Superior temporal gyrus (tissue), 1 donor: ENCODE data around the gene ARL5A.
"Not testable (repeated sequence)": the region's sequence is repeated elsewhere in the genome, so short reads cannot be mapped to it uniquely, and the experiment has no call there.

Source experiments
- DNase-seq: peaks from one replicate; pipeline ENCODE4 v3.0.0-alpha.2; 2016; ENCODE audit errors: extremely low spot score

Gene ARL5A

DNA sequence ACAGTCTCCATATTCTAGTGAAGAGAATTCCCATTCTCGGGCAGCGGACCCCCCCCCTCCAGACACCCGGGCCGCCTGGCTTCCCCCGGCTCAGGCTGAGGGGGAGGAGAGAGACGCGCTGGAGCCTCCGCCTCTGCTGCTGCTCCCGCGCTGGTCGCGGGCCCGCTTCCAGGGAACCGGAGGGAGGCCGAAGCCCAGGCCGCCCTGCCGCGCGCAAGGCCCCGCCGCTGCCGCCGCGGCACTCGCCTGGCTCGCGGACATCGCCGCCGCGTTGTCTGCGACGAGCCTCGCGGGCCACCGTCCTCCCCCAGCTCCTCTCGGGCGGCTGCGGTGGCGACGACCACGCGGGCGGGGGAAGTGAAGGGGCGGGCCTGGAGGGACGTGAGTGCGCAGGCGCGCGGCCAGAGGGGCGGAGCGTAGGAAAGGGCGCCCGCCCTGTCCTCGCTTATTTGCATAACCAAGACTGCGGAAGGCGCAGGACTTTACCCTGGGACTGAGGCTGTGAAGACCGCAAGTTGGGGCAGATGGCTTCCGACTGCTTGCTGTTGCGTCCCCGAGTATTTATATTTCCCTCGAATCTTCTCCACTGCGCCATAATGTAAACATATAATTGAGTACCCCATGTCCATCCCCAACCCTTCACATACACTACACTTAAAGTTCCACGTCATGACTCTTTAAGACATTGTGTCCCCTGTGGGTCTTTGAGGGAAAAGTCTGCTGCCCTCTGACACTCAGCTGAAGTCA is at the start of gene ARL5A:
Gene ARL5A, minus strand, starts transcription at position 279 of the 747 bp plus-strand sequence. Its CDS starts 245 bp downstream, at position 34.
- DNase-seq: peak; percentile 97

GRCh38 chr2:151875631-151876030 is 47.4 kb upstream of the ARL5A start:
- not testable (repeated sequence) for DNase-seq

DNA sequence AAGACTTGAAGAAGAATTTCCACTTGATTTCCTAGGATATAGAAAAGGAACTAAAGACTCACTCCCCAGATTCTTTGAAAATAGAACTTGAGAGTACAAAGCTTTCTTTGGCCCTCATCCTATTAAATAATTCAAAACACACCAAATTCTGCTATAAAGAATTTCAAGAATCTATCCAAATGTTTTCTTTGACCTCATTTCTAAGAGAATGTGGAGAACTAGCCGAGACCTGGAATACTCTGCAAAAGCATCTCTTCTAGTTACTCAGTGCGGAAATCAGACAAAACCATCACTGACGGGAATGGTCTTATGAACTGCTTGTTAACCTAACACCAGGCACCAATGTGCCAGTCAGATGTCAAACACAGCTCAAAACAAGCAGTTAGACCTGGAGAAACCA is 44.2 kb upstream of the ARL5A start:
- DNase-seq: no peak

DNA sequence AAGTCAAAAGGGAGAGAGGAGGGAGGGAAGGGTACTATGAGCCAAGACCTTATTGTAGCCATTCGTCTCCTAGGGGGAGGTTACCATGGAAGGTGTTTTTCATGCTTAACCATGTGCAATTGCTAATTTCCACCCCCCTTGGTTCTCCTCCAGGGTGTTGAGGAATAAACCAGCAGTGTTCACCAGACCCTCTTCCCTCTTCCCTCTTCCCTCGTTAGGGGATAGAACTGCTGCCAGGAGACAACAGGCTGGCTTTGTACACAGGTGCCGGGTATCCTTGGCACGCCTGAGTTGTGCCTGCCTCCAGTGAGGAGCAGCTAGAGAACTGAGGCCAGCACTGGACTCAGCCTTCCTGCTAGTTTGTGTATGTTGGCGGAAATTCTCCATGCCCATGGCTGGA is 41.1 kb upstream of the ARL5A start:
- DNase-seq: no peak

- no peak for DNase-seq
Measured at GRCh38 chr2:151862700-151863099, 34.5 kb upstream of the ARL5A start.

DNA sequence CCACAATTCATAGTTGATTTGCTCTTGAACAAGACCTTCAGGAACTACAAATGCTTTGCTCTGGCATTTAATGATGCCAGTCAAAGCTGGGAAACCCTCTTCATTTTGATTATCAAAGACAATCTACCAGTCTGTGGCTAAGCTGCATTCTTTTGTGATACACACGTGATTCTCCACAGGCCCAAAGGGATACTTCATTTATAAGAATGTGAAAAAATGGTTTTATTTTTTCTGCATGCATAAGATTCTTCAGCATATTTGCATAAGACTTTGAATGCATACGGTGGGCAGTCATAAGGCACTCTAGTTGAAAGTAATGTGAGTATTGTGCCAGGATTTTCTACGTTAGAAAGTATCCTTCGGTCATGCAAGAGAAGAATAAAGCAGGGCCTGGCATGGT is 33.0 kb upstream of the ARL5A start:
- DNase-seq: no peak

GRCh38 chr2:151860613-151861146 is 32.5 kb upstream of the ARL5A start:
- DNase-seq: no peak

DNA sequence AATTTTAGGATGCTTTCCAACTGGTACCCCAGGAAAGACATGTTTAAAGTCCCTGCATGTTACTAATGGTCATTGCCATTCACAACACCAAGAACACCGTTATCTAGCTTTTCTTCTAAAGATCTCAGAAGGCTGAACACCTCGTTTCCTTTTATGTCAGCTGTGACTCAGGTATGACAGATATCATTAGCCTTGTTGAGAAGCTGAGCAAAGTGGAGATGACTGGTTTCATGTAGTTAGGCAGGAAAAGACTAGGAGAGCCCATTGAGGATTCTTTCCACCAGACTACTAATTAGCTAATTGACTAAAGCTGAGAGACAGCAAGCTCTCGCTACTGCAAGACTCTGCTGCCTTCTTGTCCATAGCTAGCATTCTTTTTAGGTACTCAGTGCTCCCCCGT is 32.0 kb upstream of the ARL5A start:
- no peak for DNase-seq

DNA sequence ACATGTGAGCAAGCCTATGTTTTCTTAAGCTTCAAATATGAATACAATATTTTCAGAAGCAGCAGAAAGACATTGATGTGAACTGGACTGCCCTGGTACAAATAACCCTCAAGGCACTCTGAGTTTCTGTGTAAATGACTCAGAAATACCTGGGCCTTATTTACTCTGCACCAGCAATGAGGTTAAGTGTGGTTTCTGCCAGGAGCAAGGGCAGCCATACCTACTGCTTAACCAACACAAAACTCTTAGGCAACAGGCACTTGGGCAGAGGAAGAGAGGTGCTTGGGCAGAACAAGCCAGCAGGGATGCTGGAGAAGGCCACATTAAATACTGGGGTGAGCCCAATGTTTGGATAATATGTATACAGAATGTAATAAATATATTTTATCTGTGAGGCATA is 29.4 kb upstream of the ARL5A start:
- DNase-seq: no peak

GRCh38 chr2:151855111-151855510 is 26.9 kb upstream of the ARL5A start:
- no peak for DNase-seq

GRCh38 chr2:151853070-151853758 is 25.0 kb upstream of the ARL5A start:
- DNase-seq: no peak

GRCh38 chr2:151852260-151853069 is 24.2 kb upstream of the ARL5A start:
- no peak for DNase-seq

DNA sequence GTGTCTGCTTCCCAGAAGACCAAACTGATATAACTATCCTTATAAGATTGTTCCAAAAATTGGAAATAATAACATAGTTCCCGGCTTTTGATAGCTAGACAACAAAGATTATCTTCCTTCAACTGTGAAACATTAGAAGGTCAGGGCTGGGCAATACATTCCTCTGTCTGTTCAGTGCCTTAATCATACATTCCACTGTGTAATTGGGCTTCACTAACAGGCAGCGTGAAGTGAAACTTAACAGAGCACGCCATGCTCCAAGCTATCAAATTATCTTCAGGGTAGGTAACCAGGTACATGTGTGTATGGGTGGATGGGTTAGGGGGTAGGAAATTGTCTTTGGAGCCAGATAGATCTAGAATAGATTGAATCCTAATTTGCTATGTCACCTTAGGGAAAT is 23.5 kb upstream of the ARL5A start:
- DNase-seq: no peak

DNA sequence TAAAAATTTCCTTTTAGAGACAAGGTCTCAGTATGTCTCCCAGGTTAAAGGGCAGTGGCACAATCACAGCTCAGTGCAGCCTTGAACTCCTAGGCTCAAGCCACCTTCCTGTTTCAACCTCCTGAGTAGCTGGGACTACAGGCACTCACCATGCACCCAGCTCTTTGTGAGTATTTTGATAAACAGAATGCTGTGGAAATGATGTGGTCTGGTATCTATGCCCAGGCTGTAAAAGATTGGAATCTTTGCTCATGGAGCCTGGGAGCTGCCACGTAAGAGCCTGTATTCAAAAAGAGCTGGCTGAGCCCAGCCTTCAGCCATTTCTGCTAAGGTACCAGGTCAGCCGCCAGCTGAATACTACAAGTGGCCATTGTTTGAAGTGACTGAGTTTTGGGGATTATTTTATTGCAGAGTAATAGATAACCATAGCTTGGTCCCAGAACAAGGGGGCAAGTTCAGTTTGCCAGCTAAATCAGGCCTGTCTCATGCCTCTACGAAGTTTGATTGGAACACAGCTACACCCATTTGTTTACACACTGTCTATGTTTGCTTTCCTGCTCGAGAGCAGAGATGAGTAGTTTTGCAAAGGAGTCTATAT is 21.3 kb upstream of the ARL5A start:
- DNase-seq: no peak

GRCh38 chr2:151845884-151846283 is 17.7 kb upstream of the ARL5A start:
- no peak for DNase-seq

GRCh38 chr2:151845481-151845880 is 17.3 kb upstream of the ARL5A start:
- no peak for DNase-seq

DNA sequence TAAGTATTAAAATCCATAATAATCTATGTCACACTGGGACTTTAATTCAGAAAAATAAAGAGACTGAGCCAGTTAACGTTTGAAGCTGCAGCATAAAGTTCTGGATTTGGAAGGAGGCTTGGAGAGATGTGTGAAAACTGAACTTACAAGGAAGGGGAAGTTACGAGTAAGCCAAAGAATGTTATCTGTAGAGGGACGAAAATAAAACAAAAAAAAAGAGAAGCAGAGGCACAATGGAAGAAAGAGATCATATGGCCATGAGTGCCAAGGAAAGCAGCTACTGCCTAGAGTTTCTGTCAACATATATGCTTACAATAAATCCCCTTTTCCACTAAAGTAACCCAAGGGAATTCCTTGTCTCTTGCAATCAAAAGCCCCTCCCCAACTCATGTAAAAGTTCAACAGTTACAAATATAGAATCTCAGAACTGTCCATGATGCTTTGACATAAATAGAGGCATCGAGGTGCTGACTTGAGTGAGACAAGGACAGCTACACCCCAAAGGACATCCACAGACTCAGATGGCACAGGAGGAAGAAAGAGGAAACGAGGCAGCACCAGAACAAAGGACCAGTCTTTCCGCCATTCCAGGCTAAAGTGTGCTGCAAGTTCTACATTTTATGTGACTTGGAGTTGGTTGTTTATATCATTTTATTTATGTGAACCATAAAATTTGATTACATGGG is 16.1 kb upstream of the ARL5A start:
- peak; percentile 49 for DNase-seq

- DNase-seq: no peak
Measured at GRCh38 chr2:151843691-151844061, 15.5 kb upstream of the ARL5A start.

GRCh38 chr2:151842830-151843690 is 14.8 kb upstream of the ARL5A start:
- DNase-seq: no peak

GRCh38 chr2:151841047-151841424 is 12.8 kb upstream of the ARL5A start:
- DNase-seq: no peak
